HEK293 (cell line): Measurements from ENCODE around the gene CFAP57.

Source experiments
- CTCF ChIA-PET: fragments of 350-600 bp; formaldehyde crosslinking; extraction: SDS; loops from one replicate; lab custom pipeline; 2021; ENCODE audit warnings: antibody characterized with exemption; lab: Yijun Ruan, JAX
- POLR2A ChIA-PET: fragments of 300-600 bp; formaldehyde crosslinking; extraction: SDS; loops from one replicate; lab custom pipeline; 2020; ENCODE audit warnings: antibody characterized with exemption, inconsistent platforms; lab: Yijun Ruan, JAX
- H3K27ac ChIP-seq: fragments of 200-500 bp; sonication (Bioruptor generic); 2 replicates; pipeline ENCODE4 v1.5.1; 2014; ENCODE audit warnings: low read depth, low read length, control low read depth, inconsistent platforms; ENCODE audit errors: extremely low read depth
- H3K36me3 ChIP-seq, 2 experiments: fragments of 200-500 bp in 1 of 2; sonication (Bioruptor generic) in 1 of 2; 1 replicate in 1 of 2; 2 replicates in 1 of 2; pipeline ENCODE4 v1.5.1; 2014 to 2017; ENCODE audit warnings: inconsistent platforms in 2 of 2, low read length in 2 of 2; ENCODE audit not compliant: control insufficient read depth in 2 of 2, insufficient read depth in 1 of 2
- H3K4me1 ChIP-seq: fragments of 200-500 bp; sonication (Bioruptor generic); 2 replicates; pipeline ENCODE4 v1.5.1; 2014; ENCODE audit warnings: mild to moderate bottlenecking, low read length, inconsistent platforms; ENCODE audit not compliant: control insufficient read depth, insufficient read depth
- H3K4me3 ChIP-seq: 2 replicates; pipeline ENCODE4 v1.5.1; 2011; ENCODE audit warnings: low read depth, mild to moderate bottlenecking, control low read depth, low read length, moderate library complexity
- H3K9me3 ChIP-seq: fragments of 200-500 bp; sonication (Bioruptor generic); 2 replicates; pipeline ENCODE4 v1.5.1; 2014; ENCODE audit warnings: low read depth, low read length, inconsistent platforms; ENCODE audit not compliant: control insufficient read depth, insufficient read depth
- GLIS2 ChIP-seq: fragments of 450-650 bp; formaldehyde crosslinking; IDR thresholded peaks from 2 replicates; pipeline ENCODE4 v1.5.1; 2016; ENCODE audit warnings: missing biosample characterization, missing genetic modification characterization
- OSR2 ChIP-seq: fragments of 450-650 bp; formaldehyde crosslinking; IDR thresholded peaks from 2 replicates; pipeline ENCODE4 v1.5.1; 2016; ENCODE audit warnings: missing biosample characterization, missing genetic modification characterization
- SCRT1 ChIP-seq: fragments of 450-650 bp; formaldehyde crosslinking; IDR thresholded peaks from 2 replicates; pipeline ENCODE4 v1.5.1; 2016; ENCODE audit warnings: missing biosample characterization, missing genetic modification characterization, borderline replicate concordance
- SCRT2 ChIP-seq: fragments of 450-650 bp; formaldehyde crosslinking; IDR thresholded peaks from 2 replicates; pipeline ENCODE4 v1.5.1; 2016; ENCODE audit warnings: missing biosample characterization, missing genetic modification characterization
- SETDB1 ChIP-seq: IDR thresholded peaks from one replicate; pipeline ENCODE4 v1.6.1; 2017; ENCODE audit warnings: mild to moderate bottlenecking, low read length, moderate library complexity, mixed read lengths; ENCODE audit not compliant: insufficient read length
- YY2 ChIP-seq: fragments of 450-650 bp; formaldehyde crosslinking; IDR thresholded peaks from 2 replicates; pipeline ENCODE4 v1.5.1; 2016; ENCODE audit warnings: missing biosample characterization, missing genetic modification characterization
- ZBTB1 ChIP-seq: fragments of 450-650 bp; formaldehyde crosslinking; IDR thresholded peaks from 2 replicates; pipeline ENCODE4 v1.5.1; 2016; ENCODE audit warnings: missing biosample characterization, missing genetic modification characterization
- ZBTB7A ChIP-seq: fragments of 450-650 bp; formaldehyde crosslinking; IDR thresholded peaks from 2 replicates; pipeline ENCODE4 v1.5.1; 2016; ENCODE audit warnings: low read depth, missing biosample characterization, missing genetic modification characterization
- ZBTB8A ChIP-seq: fragments of 450-650 bp; formaldehyde crosslinking; IDR thresholded peaks from 2 replicates; pipeline ENCODE4 v1.5.1; 2016; ENCODE audit warnings: missing biosample characterization, missing genetic modification characterization
- ZFHX2 ChIP-seq: fragments of 450-650 bp; formaldehyde crosslinking; conservative IDR thresholded peaks from 2 replicates; pipeline ENCODE4 v1.5.1; 2016; ENCODE audit warnings: missing biosample characterization, missing genetic modification characterization
- ZNF112 ChIP-seq: fragments of 450-650 bp; formaldehyde crosslinking; IDR thresholded peaks from 2 replicates; pipeline ENCODE4 v1.5.0; 2017; ENCODE audit warnings: missing biosample characterization, missing genetic modification characterization
- ZNF157 ChIP-seq: fragments of 450-650 bp; formaldehyde crosslinking; IDR thresholded peaks from 2 replicates; pipeline ENCODE4 v1.5.1; 2016; ENCODE audit warnings: missing biosample characterization, missing genetic modification characterization
- ZNF19 ChIP-seq: fragments of 450-650 bp; formaldehyde crosslinking; IDR thresholded peaks from 2 replicates; pipeline ENCODE4; 2016; ENCODE audit warnings: missing biosample characterization, missing genetic modification characterization, low read depth
- ZNF266 ChIP-seq: fragments of 450-650 bp; formaldehyde crosslinking; IDR thresholded peaks from 2 replicates; pipeline ENCODE4 v1.5.1; 2016; ENCODE audit warnings: missing biosample characterization, missing genetic modification characterization, low read depth
- ZNF501 ChIP-seq: fragments of 450-650 bp; formaldehyde crosslinking; IDR thresholded peaks from 2 replicates; pipeline ENCODE4 v1.5.1; 2016; ENCODE audit warnings: missing biosample characterization, missing genetic modification characterization
- ZNF776 ChIP-seq: fragments of 450-650 bp; formaldehyde crosslinking; IDR thresholded peaks from 2 replicates; pipeline ENCODE4 v1.5.0; 2017; ENCODE audit warnings: missing biosample characterization, missing genetic modification characterization, borderline replicate concordance
- ZNF785 ChIP-seq: fragments of 450-650 bp; formaldehyde crosslinking; IDR thresholded peaks from 2 replicates; pipeline ENCODE4 v1.5.1; 2016; ENCODE audit warnings: missing biosample characterization, missing genetic modification characterization
- ZNF837 ChIP-seq: fragments of 450-650 bp; formaldehyde crosslinking; IDR thresholded peaks from 2 replicates; pipeline ENCODE4 v1.5.1; 2016; ENCODE audit warnings: missing biosample characterization, missing genetic modification characterization
- ZXDB ChIP-seq: fragments of 450-650 bp; formaldehyde crosslinking; IDR thresholded peaks from 2 replicates; pipeline ENCODE4 v1.5.1; 2016; ENCODE audit warnings: missing biosample characterization, missing genetic modification characterization
- TF ChIP-seq, protein P1 (sequence below): fragments of 450-650 bp; formaldehyde crosslinking; IDR thresholded peaks from 2 replicates; pipeline ENCODE4 v1.5.1; 2016; ENCODE audit warnings: missing biosample characterization, missing genetic modification characterization
- TF ChIP-seq, protein P2 (sequence below): fragments of 450-650 bp; formaldehyde crosslinking; IDR thresholded peaks from 2 replicates; pipeline ENCODE4 v1.5.1; 2017; ENCODE audit warnings: missing biosample characterization, mild to moderate bottlenecking, missing genetic modification characterization, moderate library complexity
- TF ChIP-seq, protein P3 (sequence below): fragments of 450-650 bp; formaldehyde crosslinking; IDR thresholded peaks from 2 replicates; pipeline ENCODE4 v1.5.1; 2016; ENCODE audit warnings: missing biosample characterization, missing genetic modification characterization
- TF ChIP-seq, protein P4 (sequence below): fragments of 450-650 bp; formaldehyde crosslinking; IDR thresholded peaks from 2 replicates; pipeline ENCODE4 v1.5.1; 2016; ENCODE audit warnings: missing biosample characterization, missing genetic modification characterization

Gene CFAP57

DNA sequence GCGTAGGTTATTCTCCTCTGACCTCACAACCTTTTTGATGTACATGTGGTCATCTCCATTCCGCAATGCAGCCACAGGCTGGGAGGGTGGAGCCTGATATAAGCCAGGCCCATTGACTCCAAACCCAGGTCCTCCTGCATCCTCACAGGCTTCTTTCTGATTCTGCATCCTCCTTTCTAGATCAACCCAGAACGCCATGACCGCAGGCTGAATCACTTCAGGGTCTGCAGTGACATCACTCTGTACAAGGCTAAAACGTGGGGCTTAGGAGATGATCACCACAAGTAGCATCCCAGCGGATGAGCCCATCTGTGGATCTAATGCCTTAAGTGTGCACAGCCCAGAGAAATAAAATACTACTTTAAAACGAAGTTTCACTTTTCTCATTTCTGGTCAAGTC lies 16.1 kb upstream of the CFAP57 start (continued):
- TF ChIP-seq ZNF112 (tag by site-specific recombination) (no peak), ZBTB8A (tag by site-specific recombination) (no peak), ZBTB1 (tag by site-specific recombination) (no peak), SCRT1 (tag by site-specific recombination) (no peak), ZNF776 (tag by site-specific recombination) (no peak), ZNF837 (tag by site-specific recombination) (no peak), ZFHX2 (tag by site-specific recombination) (no peak), ZNF19 (tag by site-specific recombination) (no peak)

DNA sequence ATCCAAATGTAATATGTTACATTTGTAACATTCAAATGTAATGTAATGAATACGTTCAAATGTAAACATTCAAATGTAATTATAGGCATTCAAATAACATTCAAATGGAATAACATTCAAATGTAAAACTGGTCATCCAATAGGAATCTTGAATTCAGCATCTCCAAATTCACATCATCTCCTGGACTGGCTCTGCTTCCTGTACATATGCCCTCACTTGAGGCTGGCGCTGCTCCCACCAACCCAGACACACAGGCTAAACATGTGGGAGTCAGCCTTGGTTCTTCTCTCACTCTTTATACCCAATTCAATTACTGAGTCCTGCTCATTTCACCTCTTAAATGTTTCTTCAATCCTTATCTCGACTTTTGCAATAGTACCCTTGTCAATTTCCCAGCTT lies 7.0 kb upstream of the CFAP57 start:
- peaks cover 10 to 78% of the 10 kb centered on the region in 2 experiments for H3K36me3 ChIP-seq
- CTCF ChIA-PET: interaction anchor here (0.5 to 1.1 kb wide), 2 partner anchors 91 to 398 kb away, joined by 3 read pairs; partner anchors contain the start of gene C1orf50

DNA sequence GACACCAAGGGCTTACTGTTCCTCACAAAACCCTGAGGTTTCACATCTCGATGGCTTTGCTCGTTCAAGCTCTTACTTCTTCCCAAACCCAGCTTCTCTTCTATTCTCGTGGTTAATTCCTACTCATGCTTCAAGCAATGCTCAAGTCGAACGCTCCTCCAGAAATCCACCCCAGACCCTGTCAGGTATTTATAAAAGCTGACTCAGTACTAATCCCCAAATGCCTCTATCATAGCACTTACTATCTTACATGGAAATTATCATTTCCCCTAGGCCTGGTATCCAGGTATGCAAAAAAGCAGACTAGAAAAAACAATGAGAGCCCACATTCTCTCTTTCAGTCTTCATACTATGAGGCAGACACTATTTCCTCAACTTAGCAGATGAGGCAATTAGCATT lies 6.4 kb upstream of the CFAP57 start:
- Histone ChIP-seq H3K4me1 (no peaks in the 10 kb centered on the region), H3K27ac (no peak overlapping the region), H3K4me3 (no peak overlapping the region), H3K9me3 (no peaks in the 10 kb centered on the region), H3K36me3 (peaks cover 10 to 84% of the 10 kb centered on the region in 2 experiments)
- POLR2A ChIA-PET: no interaction called here
- TF ChIP-seq, protein P1, sequence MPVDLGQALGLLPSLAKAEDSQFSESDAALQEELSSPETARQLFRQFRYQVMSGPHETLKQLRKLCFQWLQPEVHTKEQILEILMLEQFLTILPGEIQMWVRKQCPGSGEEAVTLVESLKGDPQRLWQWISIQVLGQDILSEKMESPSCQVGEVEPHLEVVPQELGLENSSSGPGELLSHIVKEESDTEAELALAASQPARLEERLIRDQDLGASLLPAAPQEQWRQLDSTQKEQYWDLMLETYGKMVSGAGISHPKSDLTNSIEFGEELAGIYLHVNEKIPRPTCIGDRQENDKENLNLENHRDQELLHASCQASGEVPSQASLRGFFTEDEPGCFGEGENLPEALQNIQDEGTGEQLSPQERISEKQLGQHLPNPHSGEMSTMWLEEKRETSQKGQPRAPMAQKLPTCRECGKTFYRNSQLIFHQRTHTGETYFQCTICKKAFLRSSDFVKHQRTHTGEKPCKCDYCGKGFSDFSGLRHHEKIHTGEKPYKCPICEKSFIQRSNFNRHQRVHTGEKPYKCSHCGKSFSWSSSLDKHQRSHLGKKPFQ: no peak
- TF ChIP-seq, protein P2, sequence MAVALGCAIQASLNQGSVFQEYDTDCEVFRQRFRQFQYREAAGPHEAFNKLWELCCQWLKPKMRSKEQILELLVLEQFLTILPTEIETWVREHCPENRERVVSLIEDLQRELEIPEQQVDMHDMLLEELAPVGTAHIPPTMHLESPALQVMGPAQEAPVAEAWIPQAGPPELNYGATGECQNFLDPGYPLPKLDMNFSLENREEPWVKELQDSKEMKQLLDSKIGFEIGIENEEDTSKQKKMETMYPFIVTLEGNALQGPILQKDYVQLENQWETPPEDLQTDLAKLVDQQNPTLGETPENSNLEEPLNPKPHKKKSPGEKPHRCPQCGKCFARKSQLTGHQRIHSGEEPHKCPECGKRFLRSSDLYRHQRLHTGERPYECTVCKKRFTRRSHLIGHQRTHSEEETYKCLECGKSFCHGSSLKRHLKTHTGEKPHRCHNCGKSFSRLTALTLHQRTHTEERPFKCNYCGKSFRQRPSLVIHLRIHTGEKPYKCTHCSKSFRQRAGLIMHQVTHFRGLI (tag by site-specific recombination): no peak
- TF ChIP-seq ZXDB (tag by site-specific recombination): no peak
- CTCF ChIA-PET: interaction anchor here (0.7 to 1.1 kb wide), 3 partner anchors 68 to 169 kb away, joined by 3 to 4 read pairs (median 3); no protein-coding TSS in a partner anchor

More for the DNA sequence above, 7.0 kb upstream of the CFAP57 start:
- no peaks in the 10 kb centered on the region for H3K9me3 ChIP-seq
- no peak for TF ChIP-seq OSR2 (tag by site-specific recombination)
- TF ChIP-seq, protein P3, sequence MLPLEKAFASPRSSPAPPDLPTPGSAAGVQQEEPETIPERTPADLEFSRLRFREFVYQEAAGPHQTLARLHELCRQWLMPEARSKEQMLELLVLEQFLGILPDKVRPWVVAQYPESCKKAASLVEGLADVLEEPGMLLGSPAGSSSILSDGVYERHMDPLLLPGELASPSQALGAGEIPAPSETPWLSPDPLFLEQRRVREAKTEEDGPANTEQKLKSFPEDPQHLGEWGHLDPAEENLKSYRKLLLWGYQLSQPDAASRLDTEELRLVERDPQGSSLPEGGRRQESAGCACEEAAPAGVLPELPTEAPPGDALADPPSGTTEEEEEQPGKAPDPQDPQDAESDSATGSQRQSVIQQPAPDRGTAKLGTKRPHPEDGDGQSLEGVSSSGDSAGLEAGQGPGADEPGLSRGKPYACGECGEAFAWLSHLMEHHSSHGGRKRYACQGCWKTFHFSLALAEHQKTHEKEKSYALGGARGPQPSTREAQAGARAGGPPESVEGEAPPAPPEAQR: no peak
- TF ChIP-seq SETDB1: no peak
- TF ChIP-seq ZBTB7A (tag by site-specific recombination): no peak
- TF ChIP-seq SCRT2 (tag by site-specific recombination): no peak
- TF ChIP-seq ZNF266 (tag by site-specific recombination): no peak
- TF ChIP-seq, protein P4, sequence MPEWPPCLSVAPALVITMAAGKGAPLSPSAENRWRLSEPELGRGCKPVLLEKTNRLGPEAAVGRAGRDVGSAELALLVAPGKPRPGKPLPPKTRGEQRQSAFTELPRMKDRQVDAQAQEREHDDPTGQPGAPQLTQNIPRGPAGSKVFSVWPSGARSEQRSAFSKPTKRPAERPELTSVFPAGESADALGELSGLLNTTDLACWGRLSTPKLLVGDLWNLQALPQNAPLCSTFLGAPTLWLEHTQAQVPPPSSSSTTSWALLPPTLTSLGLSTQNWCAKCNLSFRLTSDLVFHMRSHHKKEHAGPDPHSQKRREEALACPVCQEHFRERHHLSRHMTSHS: no peak
- no peak for TF ChIP-seq ZNF785 (tag by site-specific recombination)
- TF ChIP-seq ZNF776 (tag by site-specific recombination): no peak
- no peak for TF ChIP-seq ZNF157 (tag by site-specific recombination)
- no peak for TF ChIP-seq GLIS2 (tag by site-specific recombination)
- no peak for TF ChIP-seq ZXDB (tag by site-specific recombination)
- no peak for TF ChIP-seq ZNF501 (tag by site-specific recombination)
- no peak for TF ChIP-seq YY2 (tag by site-specific recombination)
- TF ChIP-seq, all 188 proteins: peak for 0
- H3K4me1 ChIP-seq: no peaks in the 10 kb centered on the region
- no peak overlapping the region for H3K4me3 ChIP-seq
- H3K27ac ChIP-seq: no peak overlapping the region
- POLR2A ChIA-PET: no interaction called here
